ENCODE results near the gene UBE2S. TPM values are rescaled to one million over a fixed set of nuclear protein-coding genes. Genes with fewer than 3 reads are reported as not detected.

Gene UBE2S
- total RNA-seq = 23.0 and 32.1 TPM in 2 replicates

GRCh38 chr19:55407550-55407799, at the start of gene UBE2S:
Gene UBE2S (minus strand): TSS chr19:55407788. CDS start chr19:55407589, 199 bp downstream.

GRCh38 chr19:55443045-55443823, 35.6 kb upstream of the UBE2S start, which contains the start of gene SHISA7:
Gene SHISA7 (minus strand): TSS chr19:55443300. CDS start chr19:55442863, 437 bp downstream.

GRCh38 chr19:55385724-55386492, 21.7 kb downstream of the UBE2S start, which contains the start of gene RPL28:
Gene RPL28 (plus strand): TSS chr19:55385932. CDS start chr19:55386358, 426 bp downstream.

GRCh38 chr19:55384131-55384919, 23.3 kb downstream of the UBE2S start, which contains the start of gene TMEM238:
Gene TMEM238 (minus strand): TSS chr19:55384292. CDS start chr19:55384259, 33 bp downstream.

GRCh38 chr19:55376241-55376933, 31.2 kb downstream of the UBE2S start, which contains the start of gene TMEM190:
Gene TMEM190 (plus strand): TSS chr19:55376826. CDS start chr19:55376854, 28 bp downstream.

GRCh38 chr19:55370305-55370988, 37.1 kb downstream of the UBE2S start, which contains the start of gene IL11:
Gene IL11 (minus strand): TSS chr19:55370463. CDS start chr19:55370310, 153 bp downstream.

GRCh38 chr19:55362990-55363716, 44.4 kb downstream of the UBE2S start, which contains the start of gene GARIN5B:
Gene GARIN5B (minus strand): TSS chr19:55363260. CDS start chr19:55363066, 194 bp downstream.

GRCh38 chr19:55354698-55355212, 52.8 kb downstream of the UBE2S start, which contains the start of gene COX6B2:
Gene COX6B2 (minus strand): TSS chr19:55354719. CDS start chr19:55354521, 198 bp downstream.

Other genes starting within 250 kb of the UBE2S start
- 0.34 and 0.65 TPM in 2 replicates for gene DNAAF3, start 241.2 kb downstream of the UBE2S start, total RNA-seq
- gene SYT5, start 227.5 kb downstream of the UBE2S start, total RNA-seq = under 0.01 TPM in 1 of 2 replicates, not detected in the other
- 0.09 and 0.33 TPM in 2 replicates for gene PTPRH, start 198.3 kb downstream of the UBE2S start, total RNA-seq
- gene TMEM86B, start 179.0 kb downstream of the UBE2S start, total RNA-seq = 0.33 and 1.0 TPM in 2 replicates
- gene PPP6R1, start 148.8 kb downstream of the UBE2S start, total RNA-seq = 16.4 and 18.0 TPM in 2 replicates
- 18.6 and 19.6 TPM in 2 replicates for gene HSPBP1, start 127.7 kb downstream of the UBE2S start, total RNA-seq
- gene BRSK1, start 123.8 kb downstream of the UBE2S start, total RNA-seq = 0.65 and 0.77 TPM in 2 replicates
- gene TMEM150B, start 82.4 kb downstream of the UBE2S start, total RNA-seq = not detected in 2 replicates
- gene KMT5C, start 67.9 kb downstream of the UBE2S start, total RNA-seq = 3.2 and 3.3 TPM in 2 replicates
- gene COX6B2, start 53.1 kb downstream of the UBE2S start, total RNA-seq = not detected in 2 replicates
- gene GARIN5B, start 44.5 kb downstream of the UBE2S start, total RNA-seq = not detected in 2 replicates
- gene IL11, start 37.3 kb downstream of the UBE2S start, total RNA-seq = 0.33 TPM in 1 of 2 replicates, not detected in the other
- gene TMEM190, start 31.0 kb downstream of the UBE2S start, total RNA-seq = not detected in 2 replicates
- 0.17 and 0.22 TPM in 2 replicates for gene TMEM238, start 23.5 kb downstream of the UBE2S start, total RNA-seq
- gene RPL28, start 21.9 kb downstream of the UBE2S start, total RNA-seq = 177 and 193 TPM in 2 replicates
- gene SHISA7, start 35.5 kb upstream of the UBE2S start, total RNA-seq = not detected in 2 replicates
- 55.3 and 66.8 TPM in 2 replicates for gene ISOC2, start 53.9 kb upstream of the UBE2S start, total RNA-seq
- not detected in 2 replicates for gene C19orf85, start 57.0 kb upstream of the UBE2S start, total RNA-seq
- gene ZNF628, start 68.8 kb upstream of the UBE2S start, total RNA-seq = 0.43 and 0.76 TPM in 2 replicates
- gene NAT14, start 77.4 kb upstream of the UBE2S start, total RNA-seq = 7.9 and 8.8 TPM in 2 replicates
- under 0.01 TPM in 2 replicates for gene SSC5D, start 80.6 kb upstream of the UBE2S start, total RNA-seq
- not detected in 2 replicates for gene SBK2, start 129.3 kb upstream of the UBE2S start, total RNA-seq
- 0.22 and 0.26 TPM in 2 replicates for gene SBK3, start 137.8 kb upstream of the UBE2S start, total RNA-seq
- 1.8 and 2.4 TPM in 2 replicates for gene ZNF579, start 173.1 kb upstream of the UBE2S start, total RNA-seq
- gene FIZ1, start 191.7 kb upstream of the UBE2S start, total RNA-seq = 2.2 and 2.7 TPM in 2 replicates
- gene ZNF524, start 192.5 kb upstream of the UBE2S start, total RNA-seq = 7.9 and 11.4 TPM in 2 replicates
- gene ZNF865, start 197.9 kb upstream of the UBE2S start, total RNA-seq = 0.54 and 0.60 TPM in 2 replicates
- gene ZNF784, start 216.8 kb upstream of the UBE2S start, total RNA-seq = 4.4 and 4.5 TPM in 2 replicates
- 1.5 and 2.1 TPM in 2 replicates for gene ZNF580, start 233.2 kb upstream of the UBE2S start, total RNA-seq
- gene ZNF581, start 235.9 kb upstream of the UBE2S start, total RNA-seq = 21.8 and 23.7 TPM in 2 replicates
- gene CCDC106, start 240.4 kb upstream of the UBE2S start, total RNA-seq = 5.5 and 7.9 TPM in 2 replicates
- 60.8 and 71.1 TPM in 2 replicates for gene U2AF2, start 247.2 kb upstream of the UBE2S start, total RNA-seq

Measured in dermis lymphatic vessel endothelial cell (primary cell).